DMS79 treated with DMSO at 0.1 percent for 48 hours (cell line): ENCODE data around the gene STK33.

Experiments used
- DNase-seq: peaks from one replicate; lab custom pipeline; 2025; lab: John Stamatoyannopoulos, UW

STK33 gene

GRCh38 chr11:8356216-8356615 lies 237.8 kb downstream of the STK33 start:
- no peak for DNase-seq

- peak; percentile 23 for DNase-seq
Measured at GRCh38 chr11:8355416-8355742, 238.6 kb downstream of the STK33 start.

- DNase-seq: peak; percentile 98
Measured at GRCh38 chr11:8354622-8355415, 239.2 kb downstream of the STK33 start.

- DNase-seq: no peak
Measured at GRCh38 chr11:8352876-8353505, 241.0 kb downstream of the STK33 start.

GRCh38 chr11:8352103-8352875 lies 241.7 kb downstream of the STK33 start:
- DNase-seq: no peak

GRCh38 chr11:8351223-8351622 lies 242.8 kb downstream of the STK33 start:
- no peak for DNase-seq

- DNase-seq: no peak
Measured at GRCh38 chr11:8347978-8348377, 246.1 kb downstream of the STK33 start.

GRCh38 chr11:8346157-8346755 lies 247.8 kb downstream of the STK33 start:
- no peak for DNase-seq

GRCh38 chr11:8345179-8345578 lies 248.8 kb downstream of the STK33 start:
- DNase-seq: no peak

GRCh38 chr11:8344346-8344745 lies 249.7 kb downstream of the STK33 start:
- DNase-seq: no peak

- DNase-seq: no peak
Measured at GRCh38 chr11:8342821-8343681, 251.0 kb downstream of the STK33 start.

- no peak for DNase-seq
Measured at GRCh38 chr11:8341996-8342395, 252.0 kb downstream of the STK33 start.
